Keratinocyte (primary cell): Measurements from ENCODE around the gene TRIM8.

Experiments
- EZH2 ChIP-seq: IDR thresholded peaks from one replicate; pipeline ENCODE4 v1.6.1; 2012; ENCODE audit warnings: inconsistent platforms, mild to moderate bottlenecking, low read length, moderate library complexity
- TF ChIP-seq, protein P1 (sequence below), 3 experiments: IDR thresholded peaks in 1 of 3; conservative IDR thresholded peaks in 1 of 3; optimal IDR thresholded peaks in 1 of 3; 2 replicates in 2 of 3; 3 replicates in 1 of 3; pipeline versions ENCODE3 to v1.5.1; 2011; ENCODE audit warnings: low read length in 3 of 3, mild to moderate bottlenecking in 3 of 3, moderate library complexity in 2 of 3, control low read depth in 1 of 3, inconsistent platforms in 1 of 3; ENCODE audit not compliant: insufficient read depth in 2 of 3; ENCODE audit errors: extremely low read depth in 1 of 3

DNA sequence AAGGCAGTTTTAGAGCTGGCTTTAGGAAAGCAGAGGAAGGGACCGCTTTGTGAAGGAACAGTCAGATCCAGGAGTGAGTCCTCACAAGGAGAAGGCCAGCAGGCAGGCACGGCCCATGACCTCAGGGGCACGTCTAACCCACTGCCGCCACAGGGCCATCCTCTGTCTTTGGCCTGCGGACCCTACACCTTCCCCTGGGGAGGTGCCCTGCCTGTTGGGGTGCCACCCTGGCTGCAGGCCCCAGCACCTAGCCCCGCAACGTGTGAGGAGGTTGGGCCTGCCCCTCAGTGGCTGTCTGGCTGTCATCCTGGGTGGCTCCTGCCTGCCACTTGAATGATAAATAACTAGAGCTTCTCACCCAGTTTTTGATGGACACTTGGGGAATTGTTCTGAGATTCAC, 31.0 kb upstream of the TRIM8 start:
- TF ChIP-seq, protein P1, sequence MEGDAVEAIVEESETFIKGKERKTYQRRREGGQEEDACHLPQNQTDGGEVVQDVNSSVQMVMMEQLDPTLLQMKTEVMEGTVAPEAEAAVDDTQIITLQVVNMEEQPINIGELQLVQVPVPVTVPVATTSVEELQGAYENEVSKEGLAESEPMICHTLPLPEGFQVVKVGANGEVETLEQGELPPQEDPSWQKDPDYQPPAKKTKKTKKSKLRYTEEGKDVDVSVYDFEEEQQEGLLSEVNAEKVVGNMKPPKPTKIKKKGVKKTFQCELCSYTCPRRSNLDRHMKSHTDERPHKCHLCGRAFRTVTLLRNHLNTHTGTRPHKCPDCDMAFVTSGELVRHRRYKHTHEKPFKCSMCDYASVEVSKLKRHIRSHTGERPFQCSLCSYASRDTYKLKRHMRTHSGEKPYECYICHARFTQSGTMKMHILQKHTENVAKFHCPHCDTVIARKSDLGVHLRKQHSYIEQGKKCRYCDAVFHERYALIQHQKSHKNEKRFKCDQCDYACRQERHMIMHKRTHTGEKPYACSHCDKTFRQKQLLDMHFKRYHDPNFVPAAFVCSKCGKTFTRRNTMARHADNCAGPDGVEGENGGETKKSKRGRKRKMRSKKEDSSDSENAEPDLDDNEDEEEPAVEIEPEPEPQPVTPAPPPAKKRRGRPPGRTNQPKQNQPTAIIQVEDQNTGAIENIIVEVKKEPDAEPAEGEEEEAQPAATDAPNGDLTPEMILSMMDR (optimal IDR thresholded peaks at IDR 0.05 in 1 of 3, IDR thresholded peaks at IDR 0.05 in 1 of 3, conservative IDR thresholded peaks at IDR 0.05 in 1 of 3; ENCODE audit: extremely low read depth in 1 of 3, insufficient read depth in 2 of 3, low read length in 3 of 3) = no peak
- TF ChIP-seq EZH2 = no peak
